Gastroesophageal sphincter (tissue), 4 donors: ENCODE measurements around the gene CCSER2. TPM values are rescaled to one million over a fixed set of nuclear protein-coding genes. Genes with fewer than 3 reads are reported as not detected.

Experiments
- ATAC-seq: fragments of 150-250 bp; one replicate; pipeline ENCODE4 v1.9.1; 2016; ENCODE audit warnings: mild to moderate bottlenecking, moderate library complexity
- H3K27ac ChIP-seq, 4 donors: fragments of 200-600 bp; sonication (generic) in 3 of 4; 1 replicate in 3 of 4; 2 replicates in 1 of 4; pipeline ENCODE4 v1.5.1; 2016 to 2019
- H3K27me3 ChIP-seq: fragments of 200-600 bp; sonication (generic); one replicate; pipeline ENCODE4 v1.5.1; 2019
- H3K36me3 ChIP-seq, 2 donors: fragments of 200-600 bp; sonication (generic); one replicate each; pipeline ENCODE4 v1.5.1; 2019; ENCODE audit warnings: control low read depth in 1 of 2
- H3K4me1 ChIP-seq, 3 donors: fragments of 200-600 bp; sonication (generic); 1 replicate in 2 of 3; 2 replicates in 1 of 3; pipeline ENCODE4 v1.5.1; 2016 to 2019; ENCODE audit warnings: control low read depth in 2 of 3
- H3K4me3 ChIP-seq, 2 donors: fragments of 200-600 bp; sonication (generic); one replicate each; pipeline ENCODE4 v1.5.1; 2019; ENCODE audit warnings: mild to moderate bottlenecking in 1 of 2, moderate library complexity in 1 of 2
- H3K9me3 ChIP-seq, 3 donors: fragments of 200-600 bp; sonication (generic); one replicate each; pipeline ENCODE4 v1.5.1; 2017 to 2019; ENCODE audit warnings: control low read depth in 2 of 3
- EP300 ChIP-seq: sonication (generic); formaldehyde crosslinking; IDR thresholded peaks from one replicate; pipeline ENCODE4 v1.6.1; 2017; ENCODE audit warnings: antibody characterized with exemption, mild to moderate bottlenecking
- POLR2A ChIP-seq, 2 donors: fragments of 450-650 bp; IDR thresholded peaks; one replicate each; pipeline ENCODE4 v1.6.1; 2017; ENCODE audit warnings: antibody characterized with exemption in 2 of 2, mild to moderate bottlenecking in 2 of 2, moderate library complexity in 1 of 2
- POLR2AphosphoS5 ChIP-seq: sonication (generic); formaldehyde crosslinking; IDR thresholded peaks from one replicate; pipeline ENCODE4 v1.6.1; 2017; ENCODE audit warnings: antibody characterized with exemption
- WGBS, 2 donors: methylation state at CpG; one replicate each; pipeline ENCODE4 v1.1.5; 2018; ENCODE audit warnings: low coverage in 1 of 2; 5-methylcytosine and 5-hydroxymethylcytosine counted together
- total RNA-seq, 4 donors: library from RNA; depleted of rRNA; stranded (reverse); fragments of >200 nt; gene quantifications; one replicate each; pipeline ENCODE4 v1.1.0, GENCODE V29; 2016
- TF ChIP-seq, protein P1 (sequence below), 4 experiments: fragments of 200-600 bp in 2 of 4; fragments of 450-650 bp in 2 of 4; sonication (generic) in 1 of 4; IDR thresholded peaks; one replicate each; pipeline ENCODE4 v1.5.1; 2017 to 2019; ENCODE audit warnings: antibody characterized with exemption in 4 of 4, mild to moderate bottlenecking in 2 of 4, moderate library complexity in 2 of 4

The CCSER2 gene
- total RNA-seq, 4 donors from 2014 or later: 64.5 to 93.5 (median 83.3) TPM

DNA sequence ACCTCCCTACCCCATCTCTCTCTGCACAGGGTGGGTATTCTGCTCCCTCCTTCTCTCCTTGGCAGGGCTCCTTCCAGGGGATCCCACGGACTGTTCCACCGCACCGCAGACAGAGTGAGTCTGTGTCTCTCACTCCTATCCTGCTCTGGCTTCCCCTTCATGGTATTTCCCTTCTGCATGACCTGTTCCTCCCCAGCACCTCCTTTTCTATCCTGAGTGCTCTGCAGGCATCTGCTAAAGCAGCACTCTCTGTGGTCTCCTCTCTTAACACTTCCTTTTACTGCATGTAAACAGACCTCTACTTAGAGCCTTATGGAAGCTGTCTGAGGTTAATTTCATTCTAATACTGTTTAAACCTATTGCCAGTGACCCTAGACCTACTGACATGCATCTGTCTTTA, 171.5 kb downstream of the CCSER2 start:
- TF ChIP-seq POLR2A (IDR thresholded peaks at IDR 0.05) (no peak), POLR2AphosphoS5 (no peak), EP300 (no peak)
- TF ChIP-seq, protein P1, sequence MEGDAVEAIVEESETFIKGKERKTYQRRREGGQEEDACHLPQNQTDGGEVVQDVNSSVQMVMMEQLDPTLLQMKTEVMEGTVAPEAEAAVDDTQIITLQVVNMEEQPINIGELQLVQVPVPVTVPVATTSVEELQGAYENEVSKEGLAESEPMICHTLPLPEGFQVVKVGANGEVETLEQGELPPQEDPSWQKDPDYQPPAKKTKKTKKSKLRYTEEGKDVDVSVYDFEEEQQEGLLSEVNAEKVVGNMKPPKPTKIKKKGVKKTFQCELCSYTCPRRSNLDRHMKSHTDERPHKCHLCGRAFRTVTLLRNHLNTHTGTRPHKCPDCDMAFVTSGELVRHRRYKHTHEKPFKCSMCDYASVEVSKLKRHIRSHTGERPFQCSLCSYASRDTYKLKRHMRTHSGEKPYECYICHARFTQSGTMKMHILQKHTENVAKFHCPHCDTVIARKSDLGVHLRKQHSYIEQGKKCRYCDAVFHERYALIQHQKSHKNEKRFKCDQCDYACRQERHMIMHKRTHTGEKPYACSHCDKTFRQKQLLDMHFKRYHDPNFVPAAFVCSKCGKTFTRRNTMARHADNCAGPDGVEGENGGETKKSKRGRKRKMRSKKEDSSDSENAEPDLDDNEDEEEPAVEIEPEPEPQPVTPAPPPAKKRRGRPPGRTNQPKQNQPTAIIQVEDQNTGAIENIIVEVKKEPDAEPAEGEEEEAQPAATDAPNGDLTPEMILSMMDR (IDR thresholded peaks at IDR 0.05): no peak
- Histone ChIP-seq H3K36me3 (no peaks in the 10 kb centered on the region), H3K4me1 (peaks cover 0 to 5% (median 0%) of the 10 kb centered on the region in 3 donors), H3K4me3 (no peak overlapping the region), H3K27me3 (no peaks in the 10 kb centered on the region), H3K27ac (no peak overlapping the region), H3K9me3 (no peaks in the 10 kb centered on the region)
- 57 to 75% methylated on average over 2 to 3 of the region's 3 CpGs for WGBS, 2 donors
- no peak for ATAC-seq

DNA sequence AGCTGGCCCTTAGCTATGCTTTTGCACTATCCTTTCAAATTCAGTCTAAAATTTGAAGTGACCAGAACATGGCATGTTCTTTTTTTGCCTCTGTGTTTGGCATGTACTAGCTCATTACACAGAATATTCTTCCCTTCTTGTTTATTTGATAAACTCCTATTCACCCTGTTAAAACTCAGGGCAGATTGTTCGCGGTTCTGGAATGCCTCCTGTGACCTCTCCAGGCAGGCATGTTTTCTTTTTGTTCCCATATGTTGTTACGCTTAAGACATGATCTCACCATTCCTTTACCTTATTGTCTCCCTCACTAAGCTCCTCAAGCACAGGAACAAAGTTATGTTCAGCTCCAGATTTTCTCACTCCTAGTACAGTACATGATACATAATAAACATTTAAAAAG, 181.7 kb downstream of the CCSER2 start:
- TF ChIP-seq, protein P1 (IDR thresholded peaks at IDR 0.05): no peak
- TF ChIP-seq POLR2A (IDR thresholded peaks at IDR 0.05) (no peak), EP300 (no peak), POLR2AphosphoS5 (no peak)
- Histone ChIP-seq H3K4me3 (no peak overlapping the region), H3K27ac (no peak overlapping the region), H3K4me1 (no peaks in the 10 kb centered on the region), H3K27me3 (no peaks in the 10 kb centered on the region), H3K36me3 (peaks cover 0 to 21% of the 10 kb centered on the region in 2 donors), H3K9me3 (no peaks in the 10 kb centered on the region)
- 76 to 85% methylated on average over 3 of the region's 3 CpGs for WGBS, 2 donors
- no peak for ATAC-seq

DNA sequence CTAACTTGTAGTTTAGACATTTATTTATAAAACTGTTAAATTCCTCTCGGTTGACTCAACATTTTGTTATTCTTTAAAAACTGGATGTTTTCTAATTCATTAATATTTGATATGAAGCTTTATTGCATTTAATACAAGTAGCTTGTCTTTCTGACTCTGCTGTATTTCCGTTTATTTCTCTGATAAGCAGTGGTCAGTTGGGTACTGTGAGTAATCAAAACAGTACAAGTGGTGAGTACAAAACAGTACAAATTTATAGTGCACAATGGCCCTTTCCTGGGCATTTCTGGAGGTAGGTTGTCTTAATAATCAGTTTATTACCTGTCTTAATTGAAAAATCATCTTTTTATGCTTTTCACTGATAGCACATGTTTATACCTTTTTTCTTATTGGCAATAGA, 182.7 kb downstream of the CCSER2 start:
- Histone ChIP-seq H3K27me3 (no peaks in the 10 kb centered on the region), H3K4me1 (no peaks in the 10 kb centered on the region), H3K9me3 (no peaks in the 10 kb centered on the region), H3K36me3 (peaks cover 0 to 31% of the 10 kb centered on the region in 2 donors), H3K27ac (no peak overlapping the region), H3K4me3 (no peak overlapping the region)
- 65 to 82% methylated on average over 2 of the region's 2 CpGs for WGBS, 2 donors
- TF ChIP-seq, protein P1 (IDR thresholded peaks at IDR 0.05): no peak
- no peak for TF ChIP-seq POLR2A (IDR thresholded peaks at IDR 0.05)
- no peak for ATAC-seq

DNA sequence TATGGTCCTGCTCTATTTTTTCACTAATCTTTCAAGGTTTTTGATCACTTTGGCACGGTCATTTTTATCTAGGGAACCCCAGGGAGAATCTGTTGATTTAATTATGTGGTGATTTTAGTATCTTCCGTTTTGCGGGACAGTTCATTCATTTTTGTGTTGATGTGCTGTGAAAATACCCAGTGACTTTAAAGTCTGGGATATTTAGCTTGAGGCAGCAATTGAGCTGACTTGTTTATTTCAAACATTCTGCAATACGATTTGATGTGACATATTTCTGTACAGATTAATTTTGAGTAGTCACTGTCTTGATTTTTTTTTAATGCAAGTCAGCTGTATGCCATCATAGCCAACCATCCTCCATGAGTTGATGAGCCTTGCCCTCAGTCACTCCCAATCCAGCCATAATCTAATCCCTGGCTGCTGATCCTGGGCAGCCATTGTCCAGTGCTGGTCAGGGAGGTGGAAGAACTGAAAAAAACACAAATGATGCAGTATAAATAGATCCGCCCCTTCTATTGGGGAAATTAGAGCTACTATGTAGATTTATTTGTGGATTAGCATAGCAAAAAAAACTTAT, 183.4 kb downstream of the CCSER2 start:
- no peak for ATAC-seq
- H3K4me1 ChIP-seq: no peaks in the 10 kb centered on the region
- no peak overlapping the region for H3K27ac ChIP-seq
- H3K27me3 ChIP-seq: no peaks in the 10 kb centered on the region
- no peak for TF ChIP-seq POLR2AphosphoS5
- no peak for TF ChIP-seq EP300
- TF ChIP-seq, protein P1 (IDR thresholded peaks at IDR 0.05): no peak
- TF ChIP-seq POLR2A (IDR thresholded peaks at IDR 0.05): no peak
- H3K36me3 ChIP-seq: peaks cover 0 to 34% of the 10 kb centered on the region in 2 donors
- H3K9me3 ChIP-seq: no peaks in the 10 kb centered on the region
- H3K4me3 ChIP-seq: no peak overlapping the region
- WGBS, 2 donors: 80 to 95% methylated on average over 5 of the region's 5 CpGs

DNA sequence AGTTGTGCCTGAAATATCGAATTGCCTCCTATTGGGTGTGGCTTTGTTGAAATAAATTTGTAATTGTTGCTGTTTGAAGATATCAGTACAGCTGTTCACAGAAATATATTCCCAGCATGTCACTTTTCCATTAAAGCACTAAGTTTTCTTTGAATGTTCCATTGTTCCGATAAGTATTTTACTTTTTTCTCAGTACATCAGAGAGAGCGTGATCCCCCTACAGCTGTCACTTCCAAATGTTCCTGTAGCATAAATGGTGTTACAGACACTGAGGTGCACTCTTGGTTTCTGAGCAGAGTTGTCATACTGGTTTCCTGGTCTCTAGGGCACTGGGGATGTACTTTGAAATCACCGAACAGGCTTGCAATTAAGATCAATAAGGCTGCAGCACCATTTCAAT, 189.2 kb downstream of the CCSER2 start:
- no peaks in the 10 kb centered on the region for H3K9me3 ChIP-seq
- ATAC-seq: no peak
- no peaks in the 10 kb centered on the region for H3K4me1 ChIP-seq
- TF ChIP-seq POLR2A (IDR thresholded peaks at IDR 0.05): no peak
- TF ChIP-seq POLR2AphosphoS5: no peak
- TF ChIP-seq, protein P1 (IDR thresholded peaks at IDR 0.05): no peak
- no peak for TF ChIP-seq EP300
- no peak overlapping the region for H3K27ac ChIP-seq
- 43 to 94% methylated on average over 1 to 4 of the region's 4 CpGs for WGBS, 2 donors
- no peaks in the 10 kb centered on the region for H3K27me3 ChIP-seq
- H3K36me3 ChIP-seq: peaks cover 0 to 34% of the 10 kb centered on the region in 2 donors
- H3K4me3 ChIP-seq: no peak overlapping the region
